ENCODE measurements around the gene GALNS.
"Not testable (repeated sequence)": the region's sequence is repeated elsewhere in the genome, so short reads cannot be mapped to it uniquely, and the experiment has no call there.

GALNS gene

GRCh38 chr16:88825146-88825545, 31.6 kb downstream of the GALNS start:
- DNase-seq (ENCODE audit: low spot score): no peak
- TF ChIP-seq CTCF (IDR thresholded peaks at IDR 0.05; ENCODE audit: borderline replicate concordance, control extremely low read depth, extremely low read depth, insufficient read depth, missing control alignments): no peak
- in situ Hi-C loops (cut with MboI; ENCODE audit: low sequenced_read_pairs, unreplicated experiment): no loop called here

GRCh38 chr16:88824256-88825077, 32.3 kb downstream of the GALNS start:
- TF ChIP-seq CTCF (IDR thresholded peaks at IDR 0.05; ENCODE audit: borderline replicate concordance, control extremely low read depth, extremely low read depth, insufficient read depth, missing control alignments): no peak
- no peak for DNase-seq (ENCODE audit: low spot score)
- in situ Hi-C loops (cut with MboI; ENCODE audit: low sequenced_read_pairs, unreplicated experiment): no loop called here

- DNase-seq (ENCODE audit: low spot score); in situ Hi-C loops (cut with MboI; ENCODE audit: low sequenced_read_pairs, unreplicated experiment): not testable (repeated sequence)
These were observed 33.1 kb downstream of the GALNS start for GRCh38 chr16:88823646-88824045.

GRCh38 chr16:88822281-88823040, 34.3 kb downstream of the GALNS start:
- in situ Hi-C loops (cut with MboI; ENCODE audit: low sequenced_read_pairs, unreplicated experiment): no loop called here
- no peak for TF ChIP-seq CTCF (IDR thresholded peaks at IDR 0.05; ENCODE audit: borderline replicate concordance, control extremely low read depth, extremely low read depth, insufficient read depth, missing control alignments)
- no peak for DNase-seq (ENCODE audit: low spot score)

- DNase-seq (ENCODE audit: low spot score): no peak
- in situ Hi-C loops (cut with MboI; ENCODE audit: low sequenced_read_pairs, unreplicated experiment): no loop called here
- TF ChIP-seq CTCF (IDR thresholded peaks at IDR 0.05; ENCODE audit: borderline replicate concordance, control extremely low read depth, extremely low read depth, insufficient read depth, missing control alignments): no peak
These were observed 35.4 kb downstream of the GALNS start for GRCh38 chr16:88821168-88821850.

GRCh38 chr16:88820385-88821025, 36.2 kb downstream of the GALNS start:
- in situ Hi-C loops (cut with MboI; ENCODE audit: low sequenced_read_pairs, unreplicated experiment): no loop called here
- DNase-seq (ENCODE audit: low spot score): no peak
- TF ChIP-seq CTCF (IDR thresholded peaks at IDR 0.05; ENCODE audit: borderline replicate concordance, control extremely low read depth, extremely low read depth, insufficient read depth, missing control alignments): no peak
